GM18861 (cell line): Measurements from ENCODE around the gene TREH.

Experiments
- ATAC-seq: cut with Tn5 transposase; IDR thresholded peaks from one replicate; pipeline ENCODE4 v1.9.1; 2021; ENCODE audit not compliant: unreplicated experiment

TREH gene

DNA sequence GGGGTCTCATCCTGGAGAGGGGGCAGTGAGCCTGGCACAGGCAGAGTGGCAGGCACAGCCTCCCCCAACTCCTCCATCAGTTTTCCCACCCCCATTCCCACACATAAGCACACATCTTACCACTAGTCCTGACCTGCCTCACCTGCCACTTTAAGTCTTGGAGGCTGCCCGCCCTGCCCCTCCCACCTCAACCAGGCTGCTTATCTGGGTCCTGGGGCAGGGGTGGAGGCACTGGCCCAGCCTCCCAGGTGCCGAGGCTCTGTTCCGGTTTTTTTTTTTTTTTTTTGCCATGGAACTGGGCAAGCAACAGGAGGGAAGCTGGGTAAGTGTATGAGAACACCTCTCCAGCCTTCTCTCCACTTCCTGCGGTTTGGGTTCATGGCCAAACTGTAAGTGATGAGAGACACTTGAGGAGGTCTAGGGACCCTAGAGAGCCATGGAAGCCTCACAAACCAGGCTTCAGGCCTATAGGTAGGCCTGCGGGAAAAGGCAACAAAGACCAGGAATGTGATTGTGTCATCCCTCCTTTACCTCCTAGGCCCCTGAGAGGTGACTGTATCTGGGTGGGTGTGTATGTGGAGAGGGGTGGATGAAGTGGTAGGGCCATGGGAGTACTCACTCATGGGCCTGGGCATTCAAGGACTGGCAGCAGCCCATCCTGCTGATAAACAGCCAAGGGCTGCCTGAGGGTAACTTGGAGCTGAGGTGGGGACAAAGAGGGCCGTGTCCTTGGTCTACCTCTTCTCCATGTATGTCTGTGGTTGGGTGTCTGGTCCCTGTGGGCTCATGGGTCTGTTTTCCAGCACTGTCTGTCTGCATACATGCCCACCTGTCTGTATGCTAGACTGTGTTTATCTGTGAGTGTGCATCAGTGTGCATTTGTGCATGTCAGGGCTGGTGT, 49.4 kb downstream of the TREH start:
- no peak for ATAC-seq

- no peak for ATAC-seq
These were observed 50.4 kb downstream of the TREH start for GRCh38 chr11:118628861-118629549.

GRCh38 chr11:118628432-118628831, 51.0 kb downstream of the TREH start:
- ATAC-seq: no peak

- no peak for ATAC-seq
These were observed 51.4 kb downstream of the TREH start for GRCh38 chr11:118628031-118628430.

DNA sequence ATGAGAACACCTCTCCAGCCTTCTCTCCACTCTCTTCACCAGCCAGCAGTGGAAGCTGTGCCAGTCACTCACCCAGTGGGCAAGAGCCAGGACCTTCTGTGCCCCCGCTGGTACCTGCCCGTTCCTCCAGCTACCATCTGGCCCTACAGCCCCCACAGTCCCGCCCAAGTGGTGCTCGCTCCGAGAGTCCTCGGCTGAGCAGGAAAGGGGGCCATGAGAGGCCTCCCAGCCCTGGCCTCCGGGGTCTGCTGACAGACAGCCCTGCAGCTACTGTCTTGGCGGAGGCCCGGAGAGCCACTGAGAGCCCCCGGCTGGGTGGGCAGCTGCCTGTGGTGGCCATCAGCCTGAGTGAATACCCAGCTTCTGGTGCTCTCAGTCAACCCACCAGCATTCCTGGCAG, 51.9 kb downstream of the TREH start:
- ATAC-seq: no peak

DNA sequence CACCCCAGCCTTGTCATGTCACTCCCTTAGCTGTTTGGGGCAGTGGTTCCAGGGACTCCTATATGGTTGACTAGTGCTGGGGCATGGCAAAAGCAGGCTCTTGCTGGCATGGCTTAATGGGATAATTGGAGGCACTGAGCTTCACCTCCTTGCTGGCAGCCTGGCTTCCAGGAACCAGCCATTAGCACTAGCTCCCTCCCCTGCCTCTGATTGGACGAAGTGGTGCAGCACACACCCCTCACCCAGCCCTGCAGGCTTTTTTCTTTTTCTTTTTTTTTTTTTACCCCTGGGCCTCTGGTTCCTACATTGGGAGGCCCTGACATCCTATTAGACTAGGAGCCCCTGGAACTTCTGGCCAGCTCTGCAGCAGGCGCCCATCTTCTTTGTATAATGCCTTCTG, 53.5 kb downstream of the TREH start:
- no peak for ATAC-seq

GRCh38 chr11:118625036-118625690, 54.3 kb downstream of the TREH start:
- no peak for ATAC-seq

DNA sequence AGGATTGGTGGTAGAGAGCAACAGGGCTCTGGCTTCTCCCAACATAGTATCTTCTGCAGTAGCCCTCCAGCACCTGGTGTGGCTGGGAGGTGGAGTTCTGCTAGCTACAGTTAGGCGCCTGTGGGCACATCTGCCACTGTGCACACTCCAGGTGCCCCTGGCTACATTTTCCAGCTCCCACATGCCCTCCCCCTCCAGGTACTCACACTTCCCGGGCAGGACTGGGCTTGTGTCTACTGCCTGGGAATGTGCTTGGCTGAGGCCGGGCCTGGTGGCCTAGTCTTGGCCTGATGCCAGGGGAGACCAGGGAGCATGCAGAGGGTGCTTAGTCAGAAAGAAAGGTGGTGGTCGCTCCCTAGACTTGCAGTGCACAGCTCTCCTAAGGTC, 56.2 kb downstream of the TREH start:
- no peak for ATAC-seq

DNA sequence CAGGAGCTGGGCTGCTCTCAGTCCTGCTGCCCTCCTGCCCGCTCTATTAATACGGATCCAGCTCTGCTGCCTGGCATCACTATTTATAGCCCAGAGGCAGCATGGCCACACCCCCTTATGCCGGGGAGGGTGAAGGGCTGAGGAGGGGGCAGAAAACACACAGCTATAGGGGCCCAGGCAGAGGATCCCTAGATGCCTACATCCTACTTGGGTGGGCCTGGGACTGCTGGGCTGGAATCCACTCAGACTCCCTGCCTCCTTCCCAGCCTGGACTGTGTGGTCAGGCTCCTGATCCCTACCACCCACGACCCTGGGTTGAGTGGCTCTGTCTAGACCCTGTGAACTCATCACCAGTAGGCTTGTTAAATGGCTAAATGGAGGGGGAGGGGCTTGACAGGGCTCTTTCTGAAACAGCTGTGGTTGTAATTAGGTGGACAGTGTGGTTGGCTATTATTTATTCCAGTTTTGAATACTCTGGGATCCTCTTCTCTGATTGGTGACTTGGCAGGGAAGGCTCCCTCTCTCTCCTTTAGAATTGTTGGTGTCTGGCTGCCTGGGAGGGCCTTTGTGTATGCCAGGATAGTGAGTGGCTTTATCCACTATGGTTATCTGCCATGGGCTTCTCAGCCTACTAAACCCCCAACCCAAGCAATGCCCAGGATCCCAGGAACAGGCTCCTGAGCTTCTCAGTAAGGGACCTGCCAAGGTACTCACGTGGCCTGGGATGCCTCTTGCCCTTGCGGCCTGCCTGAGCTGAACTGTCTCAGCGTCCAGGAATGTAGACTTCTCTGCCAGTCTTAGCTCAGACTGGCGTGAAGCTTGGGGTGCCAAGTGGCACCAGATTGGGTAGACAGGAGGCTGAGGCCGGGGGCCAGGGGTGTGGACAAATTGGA, 56.8 kb downstream of the TREH start:
- ATAC-seq: no peak

- ATAC-seq: no peak
These were observed 57.6 kb downstream of the TREH start for GRCh38 chr11:118621784-118622375.

DNA sequence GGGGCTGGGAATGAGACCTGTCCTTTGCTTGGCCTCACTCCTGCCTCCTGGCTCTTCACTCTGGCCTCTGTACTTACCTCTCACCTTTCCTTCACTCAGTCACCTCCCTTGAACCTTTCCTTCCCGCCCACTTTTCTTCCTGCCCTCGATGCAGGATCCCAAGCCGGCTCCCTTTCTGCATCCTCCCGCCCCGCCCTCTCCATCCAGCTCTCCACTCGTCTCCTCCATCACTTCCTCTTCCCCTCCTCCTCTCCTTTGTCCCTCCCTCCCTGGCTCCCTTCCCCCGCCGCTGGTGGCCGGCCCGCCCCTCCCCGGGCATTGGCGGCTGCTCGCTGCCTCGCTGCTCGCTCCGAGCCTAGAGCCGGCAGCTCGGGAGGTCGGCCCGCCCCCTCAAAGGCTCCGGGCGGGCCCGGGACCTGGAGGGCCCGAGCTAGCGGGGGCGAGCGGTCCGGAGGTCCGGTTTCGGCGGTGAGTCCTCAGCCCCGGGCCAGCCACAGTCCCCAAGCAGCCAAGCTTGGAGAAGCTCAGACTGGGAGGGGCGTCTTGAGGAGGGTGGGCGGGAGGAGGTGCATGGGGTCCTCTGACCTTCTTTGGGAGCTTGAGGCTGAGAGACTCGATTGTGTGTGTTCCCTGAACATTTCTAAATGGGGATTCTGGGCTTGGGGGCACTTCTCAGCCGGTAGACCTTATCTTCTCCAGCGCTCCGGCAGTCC, 58.2 kb downstream of the TREH start:
- ATAC-seq: no peak

GRCh38 chr11:118620529-118621070, 58.9 kb downstream of the TREH start:
- no peak for ATAC-seq

- ATAC-seq: no peak
These were observed 59.8 kb downstream of the TREH start for GRCh38 chr11:118619444-118620197.

DNA sequence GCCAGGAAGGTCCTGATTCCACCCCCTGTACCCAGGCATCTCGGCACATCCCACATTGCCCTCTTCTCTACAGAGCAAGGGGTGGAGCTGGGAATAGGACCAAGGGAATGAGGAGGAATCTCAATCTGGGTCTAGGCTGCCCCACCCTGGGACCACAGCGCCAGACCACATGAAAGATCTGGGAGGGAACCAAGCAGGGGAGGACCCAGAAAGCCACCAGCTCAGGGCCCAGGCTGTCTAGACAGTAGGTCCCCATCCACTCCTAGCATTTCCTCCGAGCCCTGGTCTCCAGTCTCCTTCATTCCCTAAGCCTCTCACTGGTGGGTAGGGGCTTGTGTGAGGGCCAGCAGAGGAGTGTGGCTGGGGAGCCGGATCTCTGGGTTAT, 60.5 kb downstream of the TREH start:
- ATAC-seq: no peak

DNA sequence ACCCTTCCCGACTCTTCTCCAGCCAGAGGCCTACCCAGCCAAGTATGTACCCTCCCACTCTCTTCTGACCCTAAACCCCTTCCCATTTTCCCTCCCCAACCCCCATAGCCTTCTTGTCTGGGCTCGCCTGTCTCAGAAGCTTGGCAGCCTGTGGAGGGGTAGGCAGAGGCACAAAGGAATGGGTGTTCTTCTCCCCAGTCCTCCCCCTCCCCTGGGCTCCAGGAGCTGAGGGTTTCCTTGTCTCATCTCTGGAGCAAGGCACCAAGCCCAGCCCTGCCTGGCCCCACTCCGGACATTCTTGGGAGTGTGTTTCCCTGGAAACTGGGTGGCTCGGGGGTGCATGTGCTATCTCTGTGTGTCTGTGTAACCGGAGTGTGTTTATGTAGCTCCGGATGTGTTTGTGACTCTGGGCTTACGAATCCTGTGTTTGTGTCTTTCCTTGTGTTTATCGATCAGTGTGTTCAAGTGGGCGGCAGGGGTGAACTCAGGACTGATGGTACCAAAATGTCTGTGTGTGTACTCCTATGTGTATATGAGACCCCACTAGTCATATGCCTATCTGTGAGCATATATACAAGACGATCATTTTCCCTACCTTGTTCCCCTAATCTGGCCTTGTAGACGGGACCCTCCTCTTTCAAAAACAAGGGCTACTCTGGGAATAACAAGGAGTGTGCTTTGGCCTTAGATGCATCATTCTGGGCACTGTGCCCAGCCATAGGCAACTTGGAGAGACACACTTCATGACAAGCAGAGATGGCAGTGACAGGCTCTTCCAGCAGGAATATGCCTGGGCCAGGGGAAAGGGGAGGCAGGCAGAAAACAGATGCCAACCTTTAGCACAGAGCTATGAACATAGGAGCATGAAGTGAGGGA, 61.1 kb downstream of the TREH start:
- no peak for ATAC-seq

DNA sequence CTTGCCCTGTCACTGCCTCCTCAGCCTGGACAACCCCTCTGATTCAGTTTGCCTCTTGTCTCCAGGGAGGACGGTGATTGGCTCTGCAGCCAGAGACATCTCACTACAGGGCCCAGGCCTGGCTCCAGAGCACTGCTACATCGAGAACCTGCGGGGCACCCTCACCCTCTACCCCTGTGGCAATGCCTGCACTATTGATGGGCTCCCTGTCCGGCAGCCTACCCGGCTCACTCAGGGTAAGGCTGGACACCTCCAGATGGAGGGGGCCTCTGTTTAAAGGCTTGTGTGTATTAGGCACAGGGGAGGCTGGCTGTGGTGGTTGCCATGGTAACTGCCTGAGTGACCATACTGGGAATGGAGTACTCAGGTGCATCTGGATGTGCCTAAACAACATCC, 63.5 kb downstream of the TREH start:
- ATAC-seq: no peak

- no peak for ATAC-seq
These were observed 64.0 kb downstream of the TREH start for GRCh38 chr11:118615282-118615975.
